HEK293 (cell line): ENCODE measurements around the gene SSTR5.

ENCODE experiments used
- CTCF ChIA-PET: fragments of 350-600 bp; formaldehyde crosslinking; extraction: SDS; loops from one replicate; lab custom pipeline; 2021; ENCODE audit warnings: antibody characterized with exemption; lab: Yijun Ruan, JAX
- POLR2A ChIA-PET: fragments of 300-600 bp; formaldehyde crosslinking; extraction: SDS; loops from one replicate; lab custom pipeline; 2020; ENCODE audit warnings: antibody characterized with exemption, inconsistent platforms; lab: Yijun Ruan, JAX
- H3K27ac ChIP-seq: fragments of 200-500 bp; sonication (Bioruptor generic); 2 replicates; pipeline ENCODE4 v1.5.1; 2014; ENCODE audit warnings: low read depth, low read length, control low read depth, inconsistent platforms; ENCODE audit errors: extremely low read depth
- H3K36me3 ChIP-seq, 2 experiments: fragments of 200-500 bp in 1 of 2; sonication (Bioruptor generic) in 1 of 2; 1 replicate in 1 of 2; 2 replicates in 1 of 2; pipeline ENCODE4 v1.5.1; 2014 to 2017; ENCODE audit warnings: inconsistent platforms in 2 of 2, low read length in 2 of 2; ENCODE audit not compliant: control insufficient read depth in 2 of 2, insufficient read depth in 1 of 2
- H3K4me1 ChIP-seq: fragments of 200-500 bp; sonication (Bioruptor generic); 2 replicates; pipeline ENCODE4 v1.5.1; 2014; ENCODE audit warnings: mild to moderate bottlenecking, low read length, inconsistent platforms; ENCODE audit not compliant: control insufficient read depth, insufficient read depth
- H3K4me3 ChIP-seq: 2 replicates; pipeline ENCODE4 v1.5.1; 2011; ENCODE audit warnings: low read depth, mild to moderate bottlenecking, control low read depth, low read length, moderate library complexity
- H3K9me3 ChIP-seq: fragments of 200-500 bp; sonication (Bioruptor generic); 2 replicates; pipeline ENCODE4 v1.5.1; 2014; ENCODE audit warnings: low read depth, low read length, inconsistent platforms; ENCODE audit not compliant: control insufficient read depth, insufficient read depth
- EGR2 ChIP-seq: fragments of 450-650 bp; formaldehyde crosslinking; IDR thresholded peaks from 2 replicates; pipeline ENCODE4 v1.5.1; 2016; ENCODE audit warnings: low read depth, missing biosample characterization, missing genetic modification characterization
- GFI1B ChIP-seq: fragments of 450-650 bp; formaldehyde crosslinking; IDR thresholded peaks from 2 replicates; pipeline ENCODE4 v1.5.1; 2016; ENCODE audit warnings: missing biosample characterization, missing genetic modification characterization
- GLI2 ChIP-seq: fragments of 450-650 bp; formaldehyde crosslinking; IDR thresholded peaks from 2 replicates; pipeline ENCODE4; 2017; ENCODE audit warnings: missing biosample characterization, missing genetic modification characterization, low read depth, borderline replicate concordance
- HOXD13 ChIP-seq: sonication (generic); formaldehyde crosslinking; IDR thresholded peaks from 2 replicates; pipeline ENCODE4 v1.8.0; 2022; ENCODE audit warnings: missing genetic modification reagents, borderline replicate concordance
- MYNN ChIP-seq: fragments of 450-650 bp; formaldehyde crosslinking; IDR thresholded peaks from 2 replicates; pipeline ENCODE4 v1.5.1; 2016; ENCODE audit warnings: missing biosample characterization, missing genetic modification characterization, borderline replicate concordance
- OVOL3 ChIP-seq: fragments of 450-650 bp; formaldehyde crosslinking; IDR thresholded peaks from 2 replicates; pipeline ENCODE4 v1.5.1; 2016; ENCODE audit warnings: missing biosample characterization, missing genetic modification characterization
- SP2 ChIP-seq: fragments of 450-650 bp; formaldehyde crosslinking; IDR thresholded peaks from 2 replicates; pipeline ENCODE4 v1.5.1; 2016; ENCODE audit warnings: missing biosample characterization, missing genetic modification characterization
- TRIM28 ChIP-seq: IDR thresholded peaks from 2 replicates; pipeline ENCODE4 v1.6.1; 2011; ENCODE audit warnings: low read length, control low read depth, borderline replicate concordance
- YY2 ChIP-seq: fragments of 450-650 bp; formaldehyde crosslinking; IDR thresholded peaks from 2 replicates; pipeline ENCODE4 v1.5.1; 2016; ENCODE audit warnings: missing biosample characterization, missing genetic modification characterization
- ZBTB17 ChIP-seq: fragments of 450-650 bp; formaldehyde crosslinking; IDR thresholded peaks from 2 replicates; pipeline ENCODE4 v1.5.1; 2016; ENCODE audit warnings: missing biosample characterization, missing genetic modification characterization
- ZBTB44 ChIP-seq: fragments of 450-650 bp; IDR thresholded peaks from 2 replicates; pipeline ENCODE4 v1.5.1; 2018; ENCODE audit warnings: missing biosample characterization, mild to moderate bottlenecking, missing genetic modification characterization
- ZNF133 ChIP-seq: fragments of 450-650 bp; formaldehyde crosslinking; IDR thresholded peaks from 2 replicates; pipeline ENCODE4 v1.5.1; 2016; ENCODE audit warnings: missing biosample characterization, missing genetic modification characterization
- ZNF169 ChIP-seq: fragments of 450-650 bp; formaldehyde crosslinking; IDR thresholded peaks from 2 replicates; pipeline ENCODE4 v1.5.1; 2016; ENCODE audit warnings: missing biosample characterization, missing genetic modification characterization
- ZNF221 ChIP-seq: fragments of 450-650 bp; formaldehyde crosslinking; IDR thresholded peaks from 2 replicates; pipeline ENCODE4 v1.5.1; 2017; ENCODE audit warnings: missing biosample characterization, missing genetic modification characterization, borderline replicate concordance
- ZNF248 ChIP-seq: fragments of 450-650 bp; formaldehyde crosslinking; IDR thresholded peaks from 2 replicates; pipeline ENCODE4 v1.5.1; 2017; ENCODE audit warnings: missing biosample characterization, missing genetic modification characterization
- ZNF280D ChIP-seq: fragments of 450-650 bp; formaldehyde crosslinking; IDR thresholded peaks from 2 replicates; pipeline ENCODE4 v1.5.1; 2016; ENCODE audit warnings: missing biosample characterization, missing genetic modification characterization
- ZNF366 ChIP-seq: fragments of 450-650 bp; formaldehyde crosslinking; conservative IDR thresholded peaks from 2 replicates; pipeline ENCODE4 v1.5.1; 2016; ENCODE audit warnings: missing biosample characterization, missing genetic modification characterization
- ZNF518A ChIP-seq: fragments of 450-650 bp; formaldehyde crosslinking; conservative IDR thresholded peaks from 2 replicates; pipeline ENCODE4 v1.5.1; 2016; ENCODE audit warnings: low read depth, missing biosample characterization, missing genetic modification characterization
- ZNF544 ChIP-seq: fragments of 450-650 bp; formaldehyde crosslinking; IDR thresholded peaks from 2 replicates; pipeline ENCODE4 v1.5.0; 2017; ENCODE audit warnings: missing biosample characterization, missing genetic modification characterization
- ZNF704 ChIP-seq: fragments of 450-650 bp; formaldehyde crosslinking; IDR thresholded peaks from 2 replicates; pipeline ENCODE4 v1.5.1; 2016; ENCODE audit warnings: missing biosample characterization, missing genetic modification characterization
- ZNF837 ChIP-seq: fragments of 450-650 bp; formaldehyde crosslinking; IDR thresholded peaks from 2 replicates; pipeline ENCODE4 v1.5.1; 2016; ENCODE audit warnings: missing biosample characterization, missing genetic modification characterization

SSTR5 gene

GRCh38 chr16:1033128-1033679 lies 39.3 kb upstream of the SSTR5 start (continued):
- no peak for TF ChIP-seq ZBTB44 (tag by site-specific recombination)
- no peak for TF ChIP-seq ZNF169 (tag by site-specific recombination)
- no peak for TF ChIP-seq ZNF221 (tag by site-specific recombination)
- TF ChIP-seq ZNF544 (tag by site-specific recombination): 0 out of 2 replicates have a peak, but pooled peaks have one; percentile 5
- peak; percentile 90 for TF ChIP-seq ZNF366 (tag by site-specific recombination)
- no peak for TF ChIP-seq GLI2 (tag by site-specific recombination)
- TF ChIP-seq, all 188 proteins: peak for 9

- Histone ChIP-seq H3K4me3 (no peak overlapping the region), H3K4me1 (no peaks in the 10 kb centered on the region; the same call in 1 of the 2 replicates), H3K9me3 (no peaks in the 10 kb centered on the region), H3K36me3 (no peaks in the 10 kb centered on the region), H3K27ac (no peak overlapping the region)
- TF ChIP-seq ZNF366 (tag by site-specific recombination) (peak; percentile 98), SP2 (tag by site-specific recombination) (0 out of 2 replicates have a peak, but pooled peaks have one; percentile 7), EGR2 (peak; percentile 17; the same call in 1 of the 2 replicates), ZNF837 (tag by site-specific recombination) (no peak), ZBTB17 (tag by site-specific recombination) (peak; percentile 99), MYNN (no peak), TRIM28 (no peak), ZNF518A (tag by site-specific recombination) (no peak), ZNF133 (tag by site-specific recombination) (no peak), ZNF704 (tag by site-specific recombination) (peak; percentile 47; the same call in 1 of the 2 replicates), YY2 (tag by site-specific recombination) (0 out of 2 replicates have a peak, but pooled peaks have one; percentile 11), HOXD13 (CRISPR knock-in tag) (no peak), ZNF248 (tag by site-specific recombination) (0 out of 2 replicates have a peak, but pooled peaks have one; percentile 57), OVOL3 (no peak), ZNF280D (no peak), GFI1B (tag by site-specific recombination) (no peak)
- POLR2A ChIA-PET: no interaction called here
- CTCF ChIA-PET: interaction anchor here (0.6 kb wide), 1 partner anchor 219 kb away, joined by 4 read pairs; no protein-coding TSS in a partner anchor
These were observed 38.1 kb upstream of the SSTR5 start for GRCh38 chr16:1034230-1035065.
